ENCODE results near the gene DLG2. TPM values are rescaled to one million over a fixed set of nuclear protein-coding genes. Genes with fewer than 3 reads are reported as not detected.
A peak's percentile ranks its signal among the peaks of the same experiment; 100 is the strongest.
"Not testable (repeated sequence)": the region's sequence is repeated elsewhere in the genome, so short reads cannot be mapped to it uniquely, and the experiment has no call there.

Gene DLG2
- total RNA-seq, 1 donor = 1.3 TPM

DNA sequence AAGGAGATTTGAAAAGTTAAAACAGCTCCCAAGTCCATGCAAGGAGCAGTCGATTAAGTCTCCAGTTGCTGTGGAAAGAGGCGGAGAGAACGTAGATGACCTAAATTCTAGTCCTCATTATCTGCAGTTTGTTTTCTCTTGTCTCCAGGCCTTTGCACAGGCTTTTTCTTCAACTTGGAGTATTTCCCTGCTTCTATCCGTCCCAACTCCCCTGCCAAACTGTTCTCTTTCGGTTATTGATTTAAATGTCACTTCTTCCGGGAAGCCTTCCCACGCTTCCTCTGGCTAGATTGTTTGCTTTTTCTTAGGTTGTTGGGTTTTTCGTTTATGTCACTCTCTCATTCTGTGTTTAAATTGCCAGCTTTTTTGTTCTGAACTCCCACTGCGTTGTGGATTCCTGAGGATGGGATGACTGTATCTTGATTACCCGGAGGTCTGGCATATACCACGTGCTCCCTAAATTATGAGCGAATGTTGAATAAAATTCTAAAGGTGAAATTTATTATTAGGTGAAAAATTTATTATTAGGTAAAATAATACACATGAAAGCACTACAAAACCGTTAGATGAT lies 1.7 kb upstream of the DLG2 start:
- no peak for DNase-seq (ENCODE audit: low read depth)

DNA sequence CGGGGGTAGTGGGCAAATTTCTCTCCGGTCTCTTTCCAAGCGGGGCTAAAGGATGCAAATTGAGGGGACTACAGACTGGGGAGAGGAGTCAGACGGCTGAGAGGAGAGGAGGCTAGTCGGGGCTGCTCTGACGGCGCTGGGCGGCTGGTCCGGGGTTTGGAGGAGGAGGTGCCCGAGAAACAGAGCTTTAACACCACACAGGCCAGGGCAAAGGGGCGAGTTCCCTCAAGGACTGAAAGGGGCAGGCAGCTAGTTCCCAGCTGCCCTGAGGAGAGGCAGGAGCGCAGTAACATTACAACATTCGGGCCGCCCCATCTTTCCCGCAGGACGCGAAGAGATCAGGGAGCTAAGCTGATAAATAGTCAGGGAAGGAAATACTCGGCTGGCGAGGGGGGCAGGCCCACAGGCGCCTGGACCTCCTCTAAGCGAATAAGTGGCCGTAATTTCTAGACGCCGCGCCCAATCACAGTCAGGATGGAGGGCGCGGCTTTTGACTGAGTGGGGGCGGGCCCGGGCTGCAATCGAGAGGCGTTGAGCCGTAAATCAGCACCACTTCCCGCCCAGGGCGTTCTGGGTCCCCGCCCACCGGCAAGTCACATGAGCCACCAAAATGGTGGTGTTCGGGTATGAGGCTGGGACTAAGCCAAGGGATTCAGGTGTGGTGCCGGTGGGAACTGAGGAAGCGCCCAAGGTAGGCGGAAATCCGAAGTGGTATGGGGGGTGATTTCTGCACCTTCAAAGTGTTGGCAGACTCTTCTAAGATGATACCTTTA lies 1.0 kb upstream of the DLG2 start, which contains the start of gene TMEM126B:
TSS of gene TMEM126B (plus strand) at position 596 of the 773 bp plus-strand sequence. CDS start at position 611, 15 bp downstream.
- peak; percentile 98 for DNase-seq (ENCODE audit: low read depth)
- TF ChIP-seq, protein P1, sequence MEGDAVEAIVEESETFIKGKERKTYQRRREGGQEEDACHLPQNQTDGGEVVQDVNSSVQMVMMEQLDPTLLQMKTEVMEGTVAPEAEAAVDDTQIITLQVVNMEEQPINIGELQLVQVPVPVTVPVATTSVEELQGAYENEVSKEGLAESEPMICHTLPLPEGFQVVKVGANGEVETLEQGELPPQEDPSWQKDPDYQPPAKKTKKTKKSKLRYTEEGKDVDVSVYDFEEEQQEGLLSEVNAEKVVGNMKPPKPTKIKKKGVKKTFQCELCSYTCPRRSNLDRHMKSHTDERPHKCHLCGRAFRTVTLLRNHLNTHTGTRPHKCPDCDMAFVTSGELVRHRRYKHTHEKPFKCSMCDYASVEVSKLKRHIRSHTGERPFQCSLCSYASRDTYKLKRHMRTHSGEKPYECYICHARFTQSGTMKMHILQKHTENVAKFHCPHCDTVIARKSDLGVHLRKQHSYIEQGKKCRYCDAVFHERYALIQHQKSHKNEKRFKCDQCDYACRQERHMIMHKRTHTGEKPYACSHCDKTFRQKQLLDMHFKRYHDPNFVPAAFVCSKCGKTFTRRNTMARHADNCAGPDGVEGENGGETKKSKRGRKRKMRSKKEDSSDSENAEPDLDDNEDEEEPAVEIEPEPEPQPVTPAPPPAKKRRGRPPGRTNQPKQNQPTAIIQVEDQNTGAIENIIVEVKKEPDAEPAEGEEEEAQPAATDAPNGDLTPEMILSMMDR (IDR thresholded peaks at IDR 0.05; ENCODE audit: insufficient read depth, low read depth, low read length) = no peak
- peak within 1 kb of the TSS; percentile 71 for H3K4me3 ChIP-seq (ENCODE audit: low read depth, low read length)

More for the DNA sequence above, 1.7 kb upstream of the DLG2 start:
- TF ChIP-seq, protein P1 (IDR thresholded peaks at IDR 0.05; ENCODE audit: insufficient read depth, low read depth, low read length) = no peak
- H3K4me3 ChIP-seq (ENCODE audit: low read depth, low read length) = peak overlapping the region; percentile 71

DNA sequence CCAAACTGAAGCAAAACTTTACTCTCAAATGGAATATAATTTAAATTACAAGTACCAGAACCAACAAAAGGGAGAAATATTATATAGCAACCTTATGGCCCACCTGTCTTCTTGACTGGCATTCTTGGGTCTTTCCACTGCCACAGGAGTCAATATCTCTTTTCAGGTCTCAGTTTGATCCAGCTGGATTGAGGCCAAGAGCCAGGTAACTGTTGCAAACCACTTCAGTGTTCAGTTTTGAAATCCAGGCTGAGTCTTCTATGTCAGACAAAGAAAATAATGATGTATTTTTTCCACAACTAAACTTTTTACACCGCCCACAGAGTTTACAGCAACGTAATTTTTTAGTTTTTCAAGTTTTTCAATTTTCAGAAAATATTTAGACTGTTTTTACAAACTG lies 648 bp downstream of the DLG2 start:
- TF ChIP-seq, protein P1 (IDR thresholded peaks at IDR 0.05; ENCODE audit: insufficient read depth, low read depth, low read length) = no peak
- no peak for DNase-seq (ENCODE audit: low read depth)
- H3K4me3 ChIP-seq (ENCODE audit: low read depth, low read length) = no peak overlapping the region

DNA sequence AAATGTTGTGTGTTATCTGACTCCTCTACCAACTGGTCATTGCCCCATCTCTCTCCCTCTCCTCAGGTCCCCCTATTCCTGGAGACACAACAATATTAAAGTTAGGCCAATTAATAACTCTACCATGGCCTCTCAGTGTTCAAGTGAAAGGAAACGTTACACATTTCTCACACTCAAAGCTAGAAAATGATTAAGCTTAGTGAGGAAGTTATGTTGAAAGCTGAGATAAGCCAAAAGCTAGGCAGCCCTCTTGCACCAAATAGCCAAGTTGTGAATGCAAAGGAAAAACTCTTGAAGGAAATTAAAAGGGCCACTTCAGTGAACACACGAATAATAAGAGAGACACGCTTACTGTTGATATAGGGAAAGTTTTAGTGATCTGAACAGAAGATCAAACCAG lies 6.9 kb downstream of the DLG2 start:
- TF ChIP-seq, protein P1 (IDR thresholded peaks at IDR 0.05; ENCODE audit: insufficient read depth, low read depth, low read length) = no peak
- no peak overlapping the region for H3K4me3 ChIP-seq (ENCODE audit: low read depth, low read length)
- no peak for DNase-seq (ENCODE audit: low read depth)

DNA sequence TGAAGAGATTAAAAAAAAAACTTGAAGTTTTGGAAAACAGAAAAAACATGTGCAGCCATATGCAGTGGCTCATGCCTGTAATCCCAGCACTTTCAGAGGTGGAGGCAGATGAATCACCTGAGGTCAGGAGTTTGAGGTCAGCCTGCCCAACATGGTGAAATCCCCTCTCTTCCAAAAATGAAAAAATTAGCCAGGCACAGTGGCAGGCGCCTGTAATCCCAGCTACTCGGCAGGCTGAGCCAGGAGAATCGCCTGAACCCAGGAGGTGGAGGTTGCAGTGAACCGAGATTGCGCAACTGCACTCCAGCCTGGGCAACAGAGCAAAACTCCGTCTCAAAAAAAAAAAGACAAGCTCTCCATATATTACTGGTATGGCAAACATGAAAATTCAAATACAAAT lies 7.6 kb downstream of the DLG2 start:
- DNase-seq (ENCODE audit: low read depth) = no peak
- H3K4me3 ChIP-seq (ENCODE audit: low read depth, low read length) = no peak overlapping the region
- TF ChIP-seq, protein P1 (IDR thresholded peaks at IDR 0.05; ENCODE audit: insufficient read depth, low read depth, low read length) = no peak

DNA sequence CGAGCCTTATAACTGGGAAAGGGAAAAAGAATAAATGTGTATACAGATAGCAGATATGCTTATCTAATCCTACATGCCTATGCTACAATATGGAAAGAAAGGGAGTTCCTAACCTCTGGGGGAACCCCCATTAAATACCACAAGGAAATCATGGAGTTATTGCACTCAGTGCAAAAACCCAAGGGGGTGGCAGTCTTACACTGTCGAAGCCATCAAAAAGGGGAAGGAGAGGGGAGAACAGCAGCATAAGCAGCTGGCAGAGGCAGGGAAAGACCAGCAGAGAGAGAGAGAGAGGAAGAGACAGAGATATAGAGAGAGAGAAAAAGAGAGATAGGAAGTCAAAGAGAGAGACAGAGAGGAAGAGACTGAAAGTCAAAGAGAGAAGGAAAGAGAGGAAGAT lies 15.5 kb downstream of the DLG2 start:
- not testable (repeated sequence) for H3K4me3 ChIP-seq (ENCODE audit: low read depth, low read length); DNase-seq (ENCODE audit: low read depth)

DNA sequence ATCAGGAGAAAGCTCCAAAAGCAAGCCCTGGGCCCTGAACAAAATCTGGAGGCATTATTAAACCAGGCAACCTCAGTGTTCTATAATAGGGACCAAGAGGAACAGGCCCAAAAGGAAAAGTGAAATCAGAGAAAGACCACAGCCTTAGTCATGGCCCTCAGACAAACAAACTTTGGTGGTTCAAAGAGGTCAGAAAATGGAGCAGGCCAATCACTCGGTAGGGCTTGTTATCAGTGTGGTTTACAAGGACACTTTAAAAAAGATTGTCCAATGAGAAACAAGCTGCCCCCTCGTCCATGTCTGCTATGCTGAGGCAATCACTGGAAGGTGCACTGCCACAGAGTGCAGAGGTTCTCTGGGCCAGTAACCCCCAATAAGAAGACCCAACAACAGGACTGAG lies 17.9 kb downstream of the DLG2 start:
- DNase-seq (ENCODE audit: low read depth); H3K4me3 ChIP-seq (ENCODE audit: low read depth, low read length): not testable (repeated sequence)

DNA sequence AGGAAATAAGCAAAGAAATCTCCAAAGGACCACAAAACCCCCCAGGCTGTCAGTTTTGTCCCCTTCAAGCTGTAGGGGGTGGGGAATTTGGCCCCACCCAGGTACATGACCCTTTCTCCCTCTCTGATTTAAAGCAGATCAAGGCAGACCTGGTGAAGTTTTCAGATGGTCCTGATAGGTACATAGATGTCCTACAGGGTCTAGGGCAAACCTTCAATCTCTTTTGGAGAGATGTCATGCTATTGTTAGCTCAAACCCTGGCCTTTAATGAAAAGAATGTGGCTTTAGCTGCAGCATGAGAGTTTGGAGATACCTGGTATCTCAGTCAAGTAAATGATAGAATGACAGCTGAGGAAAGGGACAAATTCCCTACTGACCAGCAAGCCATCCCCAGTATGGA lies 18.5 kb downstream of the DLG2 start:
- DNase-seq (ENCODE audit: low read depth); H3K4me3 ChIP-seq (ENCODE audit: low read depth, low read length): not testable (repeated sequence)

DNA sequence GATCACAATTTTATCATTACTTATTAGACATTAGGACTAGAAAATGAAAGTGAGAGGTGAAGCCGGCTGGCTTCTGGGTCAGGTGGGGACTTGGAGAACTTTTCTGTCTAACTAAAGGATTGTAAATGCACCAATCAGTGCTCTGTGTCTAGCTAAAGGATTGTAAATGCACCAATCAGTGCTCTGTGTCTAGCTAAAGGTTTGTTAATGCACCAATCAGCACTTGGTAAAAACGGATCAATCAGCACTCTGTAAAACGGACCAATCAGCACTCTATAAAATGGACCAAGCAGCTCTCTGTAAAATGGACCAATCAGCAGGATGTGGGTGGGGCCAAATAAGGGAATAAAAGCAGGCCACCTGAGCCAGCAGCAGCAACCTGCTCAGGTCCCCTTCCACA lies 20.9 kb downstream of the DLG2 start:
- not testable (repeated sequence) for H3K4me3 ChIP-seq (ENCODE audit: low read depth, low read length); DNase-seq (ENCODE audit: low read depth)
